ENCODE measurements around the gene PSPN.

DNA sequence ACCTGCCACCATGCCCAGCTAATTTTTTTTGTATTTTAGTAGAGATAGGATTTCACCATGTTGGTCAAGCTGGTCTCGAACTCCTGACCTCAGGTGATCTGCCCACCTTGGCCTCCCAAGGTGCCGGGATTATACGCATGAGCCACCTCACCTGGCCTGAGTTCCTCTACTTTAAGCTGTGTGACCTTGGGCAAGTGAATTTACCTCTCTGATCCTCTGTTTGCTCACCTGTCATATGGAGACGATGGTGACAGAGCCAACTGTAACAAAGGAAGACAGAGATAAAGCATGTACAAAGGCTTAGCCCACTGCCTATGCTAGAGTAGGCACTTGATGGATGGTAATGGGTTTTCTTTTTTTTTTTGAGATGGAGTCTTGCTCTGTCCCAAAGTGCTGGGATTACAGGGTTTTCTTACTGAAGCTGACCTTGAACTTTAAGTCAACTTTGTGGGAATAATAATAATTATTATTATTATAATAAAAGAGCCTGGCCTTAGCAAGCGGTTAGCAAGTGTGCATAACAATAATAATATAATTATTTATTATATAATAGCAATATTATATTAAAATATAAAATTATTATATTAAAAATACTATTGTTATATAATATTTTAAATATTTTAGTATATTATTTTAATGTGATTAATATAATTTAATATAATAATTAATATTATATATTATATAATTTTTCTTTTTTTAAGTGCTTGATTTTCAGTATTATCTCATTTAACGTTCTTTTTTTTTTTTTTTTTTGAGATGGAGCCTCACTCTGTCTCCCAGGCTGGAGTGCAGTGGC, 41.0 kb downstream of the PSPN start:
- TF ChIP-seq, protein P1, sequence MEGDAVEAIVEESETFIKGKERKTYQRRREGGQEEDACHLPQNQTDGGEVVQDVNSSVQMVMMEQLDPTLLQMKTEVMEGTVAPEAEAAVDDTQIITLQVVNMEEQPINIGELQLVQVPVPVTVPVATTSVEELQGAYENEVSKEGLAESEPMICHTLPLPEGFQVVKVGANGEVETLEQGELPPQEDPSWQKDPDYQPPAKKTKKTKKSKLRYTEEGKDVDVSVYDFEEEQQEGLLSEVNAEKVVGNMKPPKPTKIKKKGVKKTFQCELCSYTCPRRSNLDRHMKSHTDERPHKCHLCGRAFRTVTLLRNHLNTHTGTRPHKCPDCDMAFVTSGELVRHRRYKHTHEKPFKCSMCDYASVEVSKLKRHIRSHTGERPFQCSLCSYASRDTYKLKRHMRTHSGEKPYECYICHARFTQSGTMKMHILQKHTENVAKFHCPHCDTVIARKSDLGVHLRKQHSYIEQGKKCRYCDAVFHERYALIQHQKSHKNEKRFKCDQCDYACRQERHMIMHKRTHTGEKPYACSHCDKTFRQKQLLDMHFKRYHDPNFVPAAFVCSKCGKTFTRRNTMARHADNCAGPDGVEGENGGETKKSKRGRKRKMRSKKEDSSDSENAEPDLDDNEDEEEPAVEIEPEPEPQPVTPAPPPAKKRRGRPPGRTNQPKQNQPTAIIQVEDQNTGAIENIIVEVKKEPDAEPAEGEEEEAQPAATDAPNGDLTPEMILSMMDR (IDR thresholded peaks at IDR 0.05): no peak
- TF ChIP-seq POLR2A (IDR thresholded peaks at IDR 0.05): no peak

Measured in right lobe of liver (tissue), 4 donors.